Pons (tissue), 1 donor: Measurements from ENCODE around the gene RPL37A.
"Not testable (repeated sequence)": the region's sequence is repeated elsewhere in the genome, so short reads cannot be mapped to it uniquely, and the experiment has no call there.

ENCODE experiments used
- DNase-seq: peaks from one replicate; pipeline ENCODE4 v3.0.0-alpha.2; 2016; ENCODE audit warnings: low spot score

The RPL37A gene

GRCh38 chr2:216517447-216518225 is 19.0 kb downstream of the RPL37A start:
- no peak for DNase-seq

- DNase-seq, result not testable (repeated sequence)
These were observed 20.0 kb downstream of the RPL37A start for GRCh38 chr2:216518566-216519119.

- DNase-seq, result peak; percentile 91
These were observed 20.6 kb downstream of the RPL37A start for GRCh38 chr2:216519154-216519762.

- no peak for DNase-seq
These were observed 21.5 kb downstream of the RPL37A start for GRCh38 chr2:216520112-216520511.

- DNase-seq, result no peak
These were observed 24.4 kb downstream of the RPL37A start for GRCh38 chr2:216522892-216523502.

- no peak for DNase-seq
These were observed 27.3 kb downstream of the RPL37A start for GRCh38 chr2:216525972-216526371.

GRCh38 chr2:216526939-216527338 is 28.3 kb downstream of the RPL37A start:
- no peak for DNase-seq

- DNase-seq, result no peak
These were observed 29.0 kb downstream of the RPL37A start for GRCh38 chr2:216527600-216527999.

GRCh38 chr2:216532562-216532961 is 33.9 kb downstream of the RPL37A start:
- no peak for DNase-seq

- no peak for DNase-seq
These were observed 35.0 kb downstream of the RPL37A start for GRCh38 chr2:216533609-216534008.

- DNase-seq, result no peak
These were observed 36.2 kb downstream of the RPL37A start for GRCh38 chr2:216534809-216535208.

GRCh38 chr2:216535454-216535995 is 36.9 kb downstream of the RPL37A start:
- no peak for DNase-seq

- no peak for DNase-seq
These were observed 38.1 kb downstream of the RPL37A start for GRCh38 chr2:216536734-216537210.

GRCh38 chr2:216537366-216537765 is 38.7 kb downstream of the RPL37A start:
- no peak for DNase-seq

- no peak for DNase-seq
These were observed 39.9 kb downstream of the RPL37A start for GRCh38 chr2:216538538-216538937.

GRCh38 chr2:216539120-216539519 is 40.5 kb downstream of the RPL37A start:
- DNase-seq, result no peak

- no peak for DNase-seq
These were observed 41.2 kb downstream of the RPL37A start for GRCh38 chr2:216539791-216540241.

GRCh38 chr2:216540920-216541319 is 42.3 kb downstream of the RPL37A start:
- DNase-seq, result no peak

- no peak for DNase-seq
These were observed 42.9 kb downstream of the RPL37A start for GRCh38 chr2:216541505-216541904.

GRCh38 chr2:216545359-216545758 is 46.7 kb downstream of the RPL37A start:
- no peak for DNase-seq

- DNase-seq, result no peak
These were observed 47.6 kb downstream of the RPL37A start for GRCh38 chr2:216546241-216546640.

- no peak for DNase-seq
These were observed 48.2 kb downstream of the RPL37A start for GRCh38 chr2:216546641-216547403.
